Measurements from ENCODE around the gene STIMATE.

The STIMATE gene

GRCh38 chr3:52788890-52789745 lies 108.2 kb downstream of the STIMATE start:
- DNase-seq, result no peak

GRCh38 chr3:52787672-52788625 lies 109.4 kb downstream of the STIMATE start:
- DNase-seq, result no peak

GRCh38 chr3:52787246-52787645 lies 110.1 kb downstream of the STIMATE start:
- no peak for DNase-seq

All from CD4-positive, alpha-beta T cell treated with Interleukin-15 for 1 hour (primary cell).